H1 (cell line): ENCODE results near the gene ALPP. TPM values are rescaled to one million over a fixed set of nuclear protein-coding genes. Genes with fewer than 3 reads are reported as not detected.
"Not testable (repeated sequence)": the region's sequence is repeated elsewhere in the genome, so short reads cannot be mapped to it uniquely, and the experiment has no call there.

ENCODE experiments used
- CTCF ChIA-PET: fragments of 300-600 bp; sonication (Branson Sonifier 250); formaldehyde crosslinking; loops from one replicate; lab custom pipeline; 2021; ENCODE audit not compliant: partially characterized antibody; lab: Charles Lee
- POLR2A ChIA-PET: fragments of 300-600 bp; sonication (Branson Sonifier 250); formaldehyde crosslinking; loops from one replicate; lab custom pipeline; 2021; ENCODE audit warnings: inconsistent platforms; ENCODE audit not compliant: partially characterized antibody; lab: Charles Lee
- DNase-seq, 2 experiments: peaks; one replicate each; pipeline versions ENCODE4 v3.0.0 to v3.0.0-alpha.2; 2010 to 2022; ENCODE audit warnings: low spot score in 2 of 2, low read depth in 1 of 2, mixed read lengths in 1 of 2
- FAIRE-seq: peaks from 2 replicates; lab custom pipeline; 2011; peaks lifted over from hg19 to GRCh38; lab: Jason Lieb, UNC
- H2AFZ ChIP-seq: 2 replicates; pipeline ENCODE4 v1.8.1; 2012; ENCODE audit warnings: low read length, inconsistent platforms
- H2AK5ac ChIP-seq: 2 replicates; pipeline ENCODE4 v1.6.1; 2013; ENCODE audit warnings: low read depth, low read length
- H2BK120ac ChIP-seq: replicated peaks from 2 replicates; pipeline ENCODE3; 2013; ENCODE audit warnings: low read depth, low read length, inconsistent platforms
- H2BK12ac ChIP-seq: 2 replicates; pipeline ENCODE4 v1.6.1; 2013; ENCODE audit warnings: low read depth, low read length
- H2BK15ac ChIP-seq: 2 replicates; pipeline ENCODE4 v1.6.1; 2013; ENCODE audit warnings: low read length
- H2BK20ac ChIP-seq: 2 replicates; pipeline ENCODE4 v1.6.1; 2013; ENCODE audit warnings: low read length
- H2BK5ac ChIP-seq: 2 replicates; pipeline ENCODE4 v1.6.1; 2013; ENCODE audit warnings: low read depth, low read length
- H3K14ac ChIP-seq: 2 replicates; pipeline ENCODE4 v1.6.1; 2013; ENCODE audit warnings: inconsistent platforms; ENCODE audit not compliant: insufficient read length
- H3K18ac ChIP-seq: 2 replicates; pipeline ENCODE4 v1.6.1; 2013; ENCODE audit warnings: low read length; ENCODE audit errors: extremely low read depth
- H3K23ac ChIP-seq: 2 replicates; pipeline ENCODE4 v1.6.1; 2013; ENCODE audit warnings: inconsistent platforms; ENCODE audit not compliant: insufficient read length
- H3K23me2 ChIP-seq: 2 replicates; pipeline ENCODE4 v1.6.1; 2013; ENCODE audit warnings: low read depth, low read length
- H3K27ac ChIP-seq: 2 replicates; pipeline ENCODE4 v1.6.1; 2011; ENCODE audit warnings: low read depth, low read length, inconsistent platforms
- H3K27me3 ChIP-seq, 4 experiments: replicated peaks in 1 of 4; 1 replicate in 1 of 4; 2 replicates in 3 of 4; pipeline versions ENCODE4 v1.6.1 to v1.8.1; 2011 to 2013; ENCODE audit warnings: low read length in 3 of 4, mild to moderate bottlenecking in 3 of 4, inconsistent platforms in 2 of 4, mixed read lengths in 2 of 4, moderate library complexity in 1 of 4; ENCODE audit not compliant: control insufficient read depth in 3 of 4, insufficient read depth in 3 of 4; ENCODE audit errors: extremely low read depth in 1 of 4
- H3K36me3 ChIP-seq, 4 experiments: 2 replicates each; pipeline versions ENCODE4 v1.6.1 to v1.8.1; 2011 to 2013; ENCODE audit warnings: mild to moderate bottlenecking in 4 of 4, low read length in 3 of 4, moderate library complexity in 2 of 4, control low read depth in 1 of 4, inconsistent platforms in 1 of 4; ENCODE audit not compliant: insufficient read depth in 4 of 4, control insufficient read depth in 2 of 4
- H3K4ac ChIP-seq: replicated peaks from 2 replicates; pipeline ENCODE3; 2013; ENCODE audit warnings: low read length, low read depth, mixed read lengths, inconsistent platforms; ENCODE audit not compliant: insufficient read length
- H3K4me1 ChIP-seq, 4 experiments: replicated peaks in 1 of 4; 1 replicate in 1 of 4; 2 replicates in 3 of 4; pipeline versions ENCODE4 v1.6.1 to v1.8.1; 2011 to 2013; ENCODE audit warnings: low read length in 3 of 4, inconsistent platforms in 2 of 4, mixed read lengths in 1 of 4; ENCODE audit not compliant: insufficient read depth in 4 of 4, control insufficient read depth in 3 of 4
- H3K4me2 ChIP-seq, 2 experiments: 2 replicates each; pipeline versions ENCODE4 v1.6.1 to v1.8.1; 2011 to 2013; ENCODE audit warnings: low read depth in 2 of 2, low read length in 2 of 2, control low read depth in 1 of 2, inconsistent platforms in 1 of 2, mild to moderate bottlenecking in 1 of 2; ENCODE audit not compliant: insufficient read depth in 1 of 2
- H3K4me3 ChIP-seq, 4 experiments: fragments of 200-600, 300-600 bp in 1 of 4; sonication (generic), shearing (Covaris generic), sonication (Bioruptor Twin) in 1 of 4; 2 replicates each; pipeline versions ENCODE4 v1.5.1 to v1.8.1; 2011 to 2016; ENCODE audit warnings: low read length in 4 of 4, low read depth in 3 of 4, control low read depth in 2 of 4, inconsistent platforms in 2 of 4, mild to moderate bottlenecking in 2 of 4, mixed read lengths in 1 of 4, moderate library complexity in 1 of 4; ENCODE audit not compliant: insufficient read depth in 2 of 4; ENCODE audit errors: extremely low read depth in 1 of 4
- H3K56ac ChIP-seq: replicated peaks from 2 replicates; pipeline ENCODE3; 2013; ENCODE audit warnings: low read depth, mild to moderate bottlenecking, mixed read lengths, low read length, inconsistent platforms; ENCODE audit not compliant: insufficient read length
- H3K79me1 ChIP-seq: 2 replicates; pipeline ENCODE4 v1.6.1; 2013; ENCODE audit warnings: low read depth, low read length, control low read depth
- H3K79me2 ChIP-seq, 2 experiments: 2 replicates each; pipeline versions ENCODE4 v1.6.1 to v1.8.1; 2012 to 2013; ENCODE audit warnings: low read length in 2 of 2, mild to moderate bottlenecking in 2 of 2, inconsistent platforms in 1 of 2; ENCODE audit not compliant: insufficient read depth in 2 of 2, control insufficient read depth in 1 of 2
- H3K9ac ChIP-seq, 4 experiments: replicated peaks in 1 of 4; 1 replicate in 1 of 4; 2 replicates in 3 of 4; pipeline versions ENCODE4 v1.6.1 to v1.8.1; 2011 to 2013; ENCODE audit warnings: low read depth in 3 of 4, low read length in 3 of 4, control low read depth in 2 of 4, mild to moderate bottlenecking in 2 of 4, moderate library complexity in 2 of 4, inconsistent platforms in 1 of 4; ENCODE audit errors: extremely low read depth in 1 of 4
- H3K9me3 ChIP-seq, 2 experiments: 2 replicates each; pipeline versions ENCODE4 v1.6.1 to v1.8.1; 2012 to 2013; ENCODE audit warnings: mild to moderate bottlenecking in 2 of 2, moderate library complexity in 2 of 2, control low read depth in 1 of 2, inconsistent platforms in 1 of 2, low read depth in 1 of 2, low read length in 1 of 2, mixed read lengths in 1 of 2; ENCODE audit not compliant: insufficient read depth in 2 of 2
- H4K20me1 ChIP-seq, 2 experiments: replicated peaks in 1 of 2; 2 replicates each; pipeline versions ENCODE3 to v1.8.1; 2011 to 2013; ENCODE audit warnings: inconsistent platforms in 2 of 2, low read length in 2 of 2, mild to moderate bottlenecking in 1 of 2; ENCODE audit not compliant: insufficient read depth in 2 of 2, control insufficient read depth in 1 of 2
- H4K5ac ChIP-seq: 2 replicates; pipeline ENCODE4 v1.6.1; 2013; ENCODE audit warnings: low read length, low read depth, mixed read lengths, inconsistent platforms; ENCODE audit not compliant: insufficient read length
- H4K8ac ChIP-seq: 2 replicates; pipeline ENCODE4 v1.8.0; 2013; ENCODE audit warnings: mild to moderate bottlenecking, moderate library complexity, low read length, inconsistent platforms; ENCODE audit not compliant: insufficient read depth; ENCODE audit errors: extremely low read depth
- H4K91ac ChIP-seq: replicated peaks from 2 replicates; pipeline ENCODE3; 2013; ENCODE audit warnings: low read length, mixed read lengths, inconsistent platforms; ENCODE audit not compliant: insufficient read length
- WGBS, 2 experiments: shearing (Covaris generic) in 1 of 2; methylation state at CpG; one replicate each; pipeline versions ENCODE4 v1.1.6 to v1.1.7; 2013 to 2015; ENCODE audit warnings: low lambda C conversion rate in 2 of 2, mixed read lengths in 2 of 2, inconsistent platforms in 1 of 2, low coverage in 1 of 2, missing lambda C conversion rate in 1 of 2; ENCODE audit not compliant: insufficient replicate concordance in 2 of 2, insufficient coverage in 1 of 2, insufficient read length in 1 of 2; ENCODE audit errors: extremely low coverage in 1 of 2, missing lambda C conversion rate in 1 of 2; 5-methylcytosine and 5-hydroxymethylcytosine counted together
- polyA plus RNA-seq, 7 experiments: library from polyadenylated mRNA; depleted of rRNA in 3 of 7; stranded (reverse) in 5 of 7; unstranded in 2 of 7; fragments of >200 nt in 5 of 7; fragments of 200-250 nt in 2 of 7; gene quantifications; 1 replicate in 5 of 7; 2 replicates in 1 of 7; 4 replicates in 1 of 7; pipeline versions ENCODE4 v1.2.1 to v1.2.3, GENCODE V29; 2011 to 2013; ENCODE audit warnings: missing spikeins in 2 of 7, mixed read lengths in 2 of 7
- total RNA-seq: library from RNA; stranded (reverse); fragmentation: NEBNext Ultra II Directional; extraction: Animal tissue kit (Norgen Biotek cat#: 25700); gene quantifications from 2 replicates; pipeline ENCODE4 v1.2.1, GENCODE V29; 2021

ALPP gene
- total and polyA plus RNA-seq, 2 of the 8 experiments (the other 6 are each of a cell fraction or from before 2014, with no cell fraction given), result 0.15 TPM

DNA sequence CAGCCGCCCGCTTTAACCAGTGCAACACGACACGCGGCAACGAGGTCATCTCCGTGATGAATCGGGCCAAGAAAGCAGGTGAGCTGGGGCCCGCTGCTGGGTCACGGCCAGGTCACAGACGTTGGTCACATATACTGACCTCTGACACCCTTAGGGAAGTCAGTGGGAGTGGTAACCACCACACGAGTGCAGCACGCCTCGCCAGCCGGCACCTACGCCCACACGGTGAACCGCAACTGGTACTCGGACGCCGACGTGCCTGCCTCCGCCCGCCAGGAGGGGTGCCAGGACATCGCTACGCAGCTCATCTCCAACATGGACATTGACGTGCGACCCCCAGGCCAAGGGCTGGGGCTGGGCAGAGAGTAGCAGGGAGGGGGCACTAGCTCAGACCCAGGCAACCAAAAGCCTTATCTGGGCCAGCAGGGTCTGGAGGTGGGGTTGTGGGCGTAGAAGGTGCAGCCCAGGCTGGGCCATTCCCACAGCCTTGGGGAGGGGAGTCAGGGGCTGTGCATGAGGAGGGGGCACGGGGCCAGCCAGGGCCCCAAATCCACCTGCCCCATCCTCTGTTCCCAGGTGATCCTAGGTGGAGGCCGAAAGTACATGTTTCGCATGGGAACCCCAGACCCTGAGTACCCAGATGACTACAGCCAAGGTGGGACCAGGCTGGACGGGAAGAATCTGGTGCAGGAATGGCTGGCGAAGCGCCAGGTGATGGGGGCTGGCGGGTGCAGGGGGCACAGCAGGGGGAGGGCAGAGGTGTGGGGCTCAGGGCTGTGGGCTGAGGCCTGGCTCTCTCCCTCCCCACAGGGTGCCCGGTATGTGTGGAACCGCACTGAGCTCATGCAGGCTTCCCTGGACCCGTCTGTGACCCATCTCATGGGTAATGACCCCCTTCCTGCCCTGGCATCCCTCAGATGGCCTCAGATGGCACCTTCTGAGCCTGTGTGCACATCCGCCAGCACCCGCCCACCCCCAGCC, 1.3 kb downstream of the ALPP start:
- H2BK12ac ChIP-seq, H3K56ac ChIP-seq, H4K5ac ChIP-seq, H3K36me3 ChIP-seq, H3K9ac ChIP-seq, H3K14ac ChIP-seq, H3K18ac ChIP-seq, FAIRE-seq, H2AFZ ChIP-seq, H4K91ac ChIP-seq, DNase-seq, H3K27ac ChIP-seq, H2BK120ac ChIP-seq, H2BK15ac ChIP-seq, H3K4ac ChIP-seq, H2BK5ac ChIP-seq, H2AK5ac ChIP-seq, H4K20me1 ChIP-seq, H4K8ac ChIP-seq, H3K4me2 ChIP-seq, H3K23me2 ChIP-seq, H3K79me1 ChIP-seq, H3K9me3 ChIP-seq, POLR2A ChIA-PET, H3K79me2 ChIP-seq, H2BK20ac ChIP-seq, H3K4me3 ChIP-seq, H3K23ac ChIP-seq: not testable (repeated sequence)
- peaks cover 3 to 15% (median 13%) of the 10 kb centered on the region in 4 experiments; a peak in 5 of 7 replicates for H3K27me3 ChIP-seq
- peaks cover 0 to 16% (median 3%) of the 10 kb centered on the region in 4 experiments; a peak in 6 of 7 replicates for H3K4me1 ChIP-seq
- CTCF ChIA-PET, result interaction anchor here (0.7 to 8.3 kb wide), 4 partner anchors 14 to 97 kb away, joined by 3 to 88 read pairs (median 4); no protein-coding TSS in a partner anchor
- 84% methylated on average over 21 of the region's 41 CpGs; no CpG with 5 or more reads in 1 of the 2 experiments for WGBS, 2 experiments
